ENCODE results near the gene PRKCQ. TPM values are rescaled to one million over a fixed set of nuclear protein-coding genes. Genes with fewer than 3 reads are reported as not detected.

Gene PRKCQ
- total RNA-seq, 1 experiment from 2014 or later: 12.1 TPM

- peaks cover 8% of the 10 kb centered on the region for H3K27me3 Mint-ChIP-seq (ENCODE audit: low read depth)
- no peaks in the 10 kb centered on the region for H3K79me1 ChIP-seq (ENCODE audit: insufficient read depth, low read depth, low read length, poor library complexity, severe bottlenecking)
- DNase-seq: no peak
- H2BK20ac ChIP-seq (ENCODE audit: low read depth, low read length, poor library complexity, severe bottlenecking): no peak overlapping the region
- peaks cover 3% of the 10 kb centered on the region for H4K20me1 ChIP-seq (ENCODE audit: control insufficient read depth, insufficient read depth, insufficient read length)
- H3K27ac Mint-ChIP-seq: no peak overlapping the region; a peak in 2 of 7 replicates
- H3K14ac ChIP-seq (ENCODE audit: insufficient read depth, low read length): no peak overlapping the region
- no peak overlapping the region for H2BK5ac ChIP-seq (ENCODE audit: insufficient read length, low read length)
- TF ChIP-seq, protein P1, sequence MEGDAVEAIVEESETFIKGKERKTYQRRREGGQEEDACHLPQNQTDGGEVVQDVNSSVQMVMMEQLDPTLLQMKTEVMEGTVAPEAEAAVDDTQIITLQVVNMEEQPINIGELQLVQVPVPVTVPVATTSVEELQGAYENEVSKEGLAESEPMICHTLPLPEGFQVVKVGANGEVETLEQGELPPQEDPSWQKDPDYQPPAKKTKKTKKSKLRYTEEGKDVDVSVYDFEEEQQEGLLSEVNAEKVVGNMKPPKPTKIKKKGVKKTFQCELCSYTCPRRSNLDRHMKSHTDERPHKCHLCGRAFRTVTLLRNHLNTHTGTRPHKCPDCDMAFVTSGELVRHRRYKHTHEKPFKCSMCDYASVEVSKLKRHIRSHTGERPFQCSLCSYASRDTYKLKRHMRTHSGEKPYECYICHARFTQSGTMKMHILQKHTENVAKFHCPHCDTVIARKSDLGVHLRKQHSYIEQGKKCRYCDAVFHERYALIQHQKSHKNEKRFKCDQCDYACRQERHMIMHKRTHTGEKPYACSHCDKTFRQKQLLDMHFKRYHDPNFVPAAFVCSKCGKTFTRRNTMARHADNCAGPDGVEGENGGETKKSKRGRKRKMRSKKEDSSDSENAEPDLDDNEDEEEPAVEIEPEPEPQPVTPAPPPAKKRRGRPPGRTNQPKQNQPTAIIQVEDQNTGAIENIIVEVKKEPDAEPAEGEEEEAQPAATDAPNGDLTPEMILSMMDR (conservative IDR thresholded peaks at IDR 0.05): no peak
- no peaks in the 10 kb centered on the region for H3K79me2 ChIP-seq (ENCODE audit: insufficient read depth, low read length)
- H2BK15ac ChIP-seq (ENCODE audit: low read depth, low read length): no peak overlapping the region
- H3K4me1 ChIP-seq (ENCODE audit: insufficient read depth, low read length): no peaks in the 10 kb centered on the region
- no peaks in the 10 kb centered on the region for H3K27me3 ChIP-seq (ENCODE audit: insufficient read depth, low read length)
- no peaks in the 10 kb centered on the region for H3K9me3 ChIP-seq (ENCODE audit: control insufficient read depth, low read depth, low read length)
- no peak overlapping the region for H2BK12ac ChIP-seq (ENCODE audit: insufficient read length, low read depth, low read length)
- H3K56ac ChIP-seq (ENCODE audit: insufficient read length, low read depth, low read length): no peak overlapping the region
- H4K5ac ChIP-seq (ENCODE audit: insufficient read length, low read depth, low read length): no peak overlapping the region
- no peak overlapping the region for H3K4ac ChIP-seq (ENCODE audit: low read depth, low read length)
- WGBS (ENCODE audit: extremely low coverage, insufficient read length, low lambda C conversion rate): no CpG with 5 or more reads among the region's 8 CpGs
- H4K8ac ChIP-seq (replicated peaks; ENCODE audit: insufficient read length, low read depth, low read length): no peak overlapping the region
- H3K4me1 Mint-ChIP-seq: peaks cover 26% of the 10 kb centered on the region in 2 experiments
- no peaks in the 10 kb centered on the region for H3K9me3 Mint-ChIP-seq
- H3K23me2 ChIP-seq (ENCODE audit: insufficient read length, low read depth, low read length, poor library complexity, severe bottlenecking): no peaks in the 10 kb centered on the region
- H3K36me3 Mint-ChIP-seq (ENCODE audit: insufficient read depth in 1 of 3, low read depth in 3 of 3): no peaks in the 10 kb centered on the region
- H3K18ac ChIP-seq (ENCODE audit: insufficient read length, low read depth, low read length): no peak overlapping the region
- no peak overlapping the region for H2AFZ ChIP-seq (ENCODE audit: low read length)
- H3T11ph ChIP-seq (ENCODE audit: low read length): no peak overlapping the region
- H3K4me3 Mint-ChIP-seq: no peak overlapping the region; a peak in 1 of 5 replicates
- H2AK5ac ChIP-seq (ENCODE audit: insufficient read length, low read length): no peak overlapping the region
- no peak overlapping the region for H3K27ac ChIP-seq (ENCODE audit: insufficient read length, low read depth, low read length)
- no peak overlapping the region for H3K9ac ChIP-seq (ENCODE audit: extremely low read depth, insufficient read length, low read length)
- no peak overlapping the region for H4K91ac ChIP-seq (ENCODE audit: insufficient read length, low read depth, low read length)
- no peak overlapping the region for H3K23ac ChIP-seq (ENCODE audit: insufficient read length, low read depth, low read length)
- no peak overlapping the region for H2BK120ac ChIP-seq (ENCODE audit: low read depth, low read length, poor library complexity, severe bottlenecking)
- H3K4me2 ChIP-seq (ENCODE audit: insufficient read depth, insufficient read length, low read length): no peak overlapping the region
Measured at GRCh38 chr10:6402960-6403359, 177.1 kb downstream of the PRKCQ start.
